ENCODE data around the gene CRELD1.

Gene CRELD1

DNA sequence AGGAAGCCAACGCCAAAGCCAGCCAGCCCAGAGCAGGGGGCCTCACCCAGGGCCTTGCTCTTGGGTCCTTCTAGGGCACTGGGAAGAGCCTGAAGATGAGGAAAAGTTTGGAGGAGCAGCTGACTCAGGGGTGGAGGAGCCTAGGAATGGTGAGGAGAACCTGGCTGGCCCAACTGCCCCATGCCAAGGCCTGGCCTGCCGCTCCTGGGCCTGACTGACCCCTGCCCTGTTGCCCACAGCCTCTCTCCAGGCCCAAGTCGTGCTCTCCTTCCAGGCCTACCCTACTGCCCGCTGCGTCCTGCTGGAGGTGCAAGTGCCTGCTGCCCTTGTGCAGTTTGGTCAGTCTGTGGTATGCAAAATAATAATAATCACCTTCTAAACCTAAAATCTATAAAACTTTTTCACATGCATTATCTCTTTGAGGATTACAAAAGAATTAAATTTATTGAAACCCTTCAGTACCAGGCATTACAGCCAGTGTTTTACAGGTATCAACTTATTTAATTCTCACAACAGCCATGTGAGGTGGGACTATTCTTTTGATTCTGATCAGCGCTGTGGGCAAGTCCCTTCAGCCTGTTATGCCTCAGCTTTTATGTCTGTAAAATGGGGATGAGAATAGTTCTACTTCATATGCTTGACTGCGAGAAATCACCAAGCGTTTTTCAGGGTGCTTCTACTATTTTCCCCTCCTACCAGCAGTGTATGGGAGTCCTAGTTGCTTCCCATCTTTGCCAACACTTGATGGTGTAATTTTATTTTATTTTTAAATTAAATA is 15.2 kb upstream of the CRELD1 start:
- H3K36me3 ChIP-seq (replicated peaks; ENCODE audit: insufficient read depth, low read length), result no peaks in the 10 kb centered on the region
- no peak overlapping the region for H3K9ac ChIP-seq (ENCODE audit: low read length)

DNA sequence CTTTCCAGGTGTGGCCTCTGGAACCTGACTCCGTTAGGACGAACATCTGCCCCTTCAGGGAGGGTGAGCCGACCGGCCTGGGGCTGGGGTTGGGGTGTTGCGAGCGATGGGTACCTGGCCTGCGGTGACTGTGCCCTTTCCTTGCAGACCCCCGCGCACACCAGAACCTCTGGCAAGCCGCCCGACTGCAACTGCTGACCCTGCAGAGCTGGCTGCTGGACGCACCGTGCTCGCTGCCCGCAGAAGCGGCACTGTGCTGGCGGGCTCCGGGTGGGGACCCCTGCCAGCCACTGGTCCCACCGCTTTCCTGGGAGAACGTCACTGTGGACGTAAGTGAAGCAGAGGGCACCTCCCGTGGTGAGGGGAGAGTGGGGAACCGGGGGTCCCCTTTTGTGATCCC is 5.5 kb upstream of the CRELD1 start:
- Histone ChIP-seq H3K36me3 (replicated peaks; ENCODE audit: insufficient read depth, low read length) (no peaks in the 10 kb centered on the region), H3K4me1 (ENCODE audit: low read length) (no peaks in the 10 kb centered on the region), H3K79me2 (ENCODE audit: low read length) (no peaks in the 10 kb centered on the region), H3K27me3 (replicated peaks; ENCODE audit: insufficient read depth, low read length) (no peaks in the 10 kb centered on the region; the same call in 1 of the 2 replicates), H3K4me2 (ENCODE audit: low read depth, low read length) (no peak overlapping the region), H2AFZ (ENCODE audit: low read length) (no peak overlapping the region), H4K20me1 (ENCODE audit: insufficient read depth, low read length) (no peaks in the 10 kb centered on the region), H3K4me3 (ENCODE audit: low read length) (no peak overlapping the region), H3K9ac (ENCODE audit: low read length) (no peak overlapping the region), H3K27ac (ENCODE audit: low read length) (no peak overlapping the region), H3F3A (ENCODE audit: insufficient read depth, low read length) (peaks cover 3% of the 10 kb centered on the region; the same call in 1 of the 2 replicates), H3K9me2 (replicated peaks; ENCODE audit: insufficient read depth, low read length) (no peaks in the 10 kb centered on the region), H3K9me3 (replicated peaks; ENCODE audit: insufficient read depth, low read length) (no peaks in the 10 kb centered on the region)
- TF ChIP-seq EZH2phosphoT487 (IDR thresholded peaks at IDR 0.05; ENCODE audit: low read length), result no peak
- TF ChIP-seq, protein P1, sequence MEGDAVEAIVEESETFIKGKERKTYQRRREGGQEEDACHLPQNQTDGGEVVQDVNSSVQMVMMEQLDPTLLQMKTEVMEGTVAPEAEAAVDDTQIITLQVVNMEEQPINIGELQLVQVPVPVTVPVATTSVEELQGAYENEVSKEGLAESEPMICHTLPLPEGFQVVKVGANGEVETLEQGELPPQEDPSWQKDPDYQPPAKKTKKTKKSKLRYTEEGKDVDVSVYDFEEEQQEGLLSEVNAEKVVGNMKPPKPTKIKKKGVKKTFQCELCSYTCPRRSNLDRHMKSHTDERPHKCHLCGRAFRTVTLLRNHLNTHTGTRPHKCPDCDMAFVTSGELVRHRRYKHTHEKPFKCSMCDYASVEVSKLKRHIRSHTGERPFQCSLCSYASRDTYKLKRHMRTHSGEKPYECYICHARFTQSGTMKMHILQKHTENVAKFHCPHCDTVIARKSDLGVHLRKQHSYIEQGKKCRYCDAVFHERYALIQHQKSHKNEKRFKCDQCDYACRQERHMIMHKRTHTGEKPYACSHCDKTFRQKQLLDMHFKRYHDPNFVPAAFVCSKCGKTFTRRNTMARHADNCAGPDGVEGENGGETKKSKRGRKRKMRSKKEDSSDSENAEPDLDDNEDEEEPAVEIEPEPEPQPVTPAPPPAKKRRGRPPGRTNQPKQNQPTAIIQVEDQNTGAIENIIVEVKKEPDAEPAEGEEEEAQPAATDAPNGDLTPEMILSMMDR (IDR thresholded peaks at IDR 0.05; ENCODE audit: low read length), result no peak
- no peak for TF ChIP-seq EZH2 (optimal IDR thresholded peaks at IDR 0.05; ENCODE audit: low read depth, low read length)
- no peak for DNase-seq

More for the DNA sequence above, 15.2 kb upstream of the CRELD1 start:
- no peaks in the 10 kb centered on the region for H3K9me3 ChIP-seq (replicated peaks; ENCODE audit: insufficient read depth, low read length)
- no peak for TF ChIP-seq EZH2phosphoT487 (IDR thresholded peaks at IDR 0.05; ENCODE audit: low read length)
- H3K4me3 ChIP-seq (ENCODE audit: low read length), result no peak overlapping the region
- H3K4me2 ChIP-seq (ENCODE audit: low read depth, low read length), result no peak overlapping the region
- H3K4me1 ChIP-seq (ENCODE audit: low read length), result peaks cover 5% of the 10 kb centered on the region; the same call in 1 of the 2 replicates
- H3K9me2 ChIP-seq (replicated peaks; ENCODE audit: insufficient read depth, low read length), result no peaks in the 10 kb centered on the region
- H2AFZ ChIP-seq (ENCODE audit: low read length), result no peak overlapping the region
- no peaks in the 10 kb centered on the region; the same call in 1 of the 2 replicates for H3K27me3 ChIP-seq (replicated peaks; ENCODE audit: insufficient read depth, low read length)
- no peak overlapping the region for H3K27ac ChIP-seq (ENCODE audit: low read length)
- no peaks in the 10 kb centered on the region for H4K20me1 ChIP-seq (ENCODE audit: insufficient read depth, low read length)
- H3F3A ChIP-seq (ENCODE audit: insufficient read depth, low read length), result no peaks in the 10 kb centered on the region
- no peaks in the 10 kb centered on the region for H3K79me2 ChIP-seq (ENCODE audit: low read length)
- no peak for DNase-seq

DNA sequence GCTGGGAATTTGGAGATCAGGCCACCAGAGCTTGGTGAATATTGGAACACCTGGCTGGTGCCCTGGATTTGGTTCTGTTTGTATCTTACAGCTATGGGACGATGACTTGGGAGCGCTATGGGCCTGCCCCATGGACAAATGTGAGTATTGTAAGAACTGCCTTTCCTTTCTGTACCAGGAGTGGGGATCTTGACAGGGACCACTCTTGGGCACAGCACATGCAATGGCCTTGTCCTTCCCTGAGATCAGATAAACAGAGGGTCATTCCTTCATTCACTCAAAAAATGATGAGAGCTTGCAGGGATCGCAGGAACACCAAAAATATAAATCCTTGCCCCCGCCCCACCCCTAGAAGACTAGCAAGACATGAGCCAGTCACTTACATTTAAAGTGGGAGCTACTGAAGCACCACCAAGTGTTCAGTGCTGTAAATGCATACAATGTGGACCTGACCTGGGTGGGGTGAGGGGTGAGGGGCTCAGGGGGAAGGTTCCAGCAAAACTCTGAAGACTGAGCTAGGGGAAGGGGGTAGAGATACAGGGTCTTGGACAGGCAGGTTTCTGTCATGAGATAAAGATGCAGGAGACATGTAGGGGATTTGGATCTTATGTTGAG is 2.7 kb upstream of the CRELD1 start:
- Histone ChIP-seq H3K4me2 (ENCODE audit: low read depth, low read length) (no peak overlapping the region), H3K79me2 (ENCODE audit: low read length) (peaks cover 7% of the 10 kb centered on the region; the same call in 1 of the 2 replicates), H3K27me3 (replicated peaks; ENCODE audit: insufficient read depth, low read length) (no peaks in the 10 kb centered on the region), H4K20me1 (ENCODE audit: insufficient read depth, low read length) (no peaks in the 10 kb centered on the region), H3K9me3 (replicated peaks; ENCODE audit: insufficient read depth, low read length) (no peaks in the 10 kb centered on the region), H3K36me3 (replicated peaks; ENCODE audit: insufficient read depth, low read length) (no peaks in the 10 kb centered on the region), H3K4me3 (ENCODE audit: low read length) (no peak overlapping the region), H2AFZ (ENCODE audit: low read length) (no peak overlapping the region), H3K27ac (ENCODE audit: low read length) (no peak overlapping the region), H3F3A (ENCODE audit: insufficient read depth, low read length) (peaks cover 5% of the 10 kb centered on the region; the same call in 1 of the 2 replicates), H3K9me2 (replicated peaks; ENCODE audit: insufficient read depth, low read length) (no peaks in the 10 kb centered on the region), H3K4me1 (ENCODE audit: low read length) (peaks cover 5% of the 10 kb centered on the region; the same call in 1 of the 2 replicates), H3K9ac (ENCODE audit: low read length) (no peak overlapping the region)
- TF ChIP-seq, protein P1 (IDR thresholded peaks at IDR 0.05; ENCODE audit: low read length), result peak; percentile 17
- no peak for TF ChIP-seq EZH2 (optimal IDR thresholded peaks at IDR 0.05; ENCODE audit: low read depth, low read length)
- no peak for DNase-seq

Measured in MM.1S (cell line).